Measurements from ENCODE around the gene SEC22B.
"Not testable (repeated sequence)": the region's sequence is repeated elsewhere in the genome, so short reads cannot be mapped to it uniquely, and the experiment has no call there.

GRCh38 chr1:120132406-120132763 lies 43.9 kb downstream of the SEC22B start:
- TF ChIP-seq RARB (CRISPR knock-in tag; IDR thresholded peaks at IDR 0.05); CSRNP3 (CRISPR knock-in tag; IDR thresholded peaks at IDR 0.05); ZC3H10 (CRISPR knock-in tag; IDR thresholded peaks at IDR 0.05); ESRRG (CRISPR knock-in tag; IDR thresholded peaks at IDR 0.05); OSR1 (CRISPR knock-in tag; IDR thresholded peaks at IDR 0.05); ZNF70 (CRISPR knock-in tag; IDR thresholded peaks at IDR 0.05); PATZ1 (CRISPR knock-in tag; IDR thresholded peaks at IDR 0.05; ENCODE audit: borderline replicate concordance); BACH2 (CRISPR knock-in tag; IDR thresholded peaks at IDR 0.05; ENCODE audit: borderline replicate concordance); ARNTL (CRISPR knock-in tag; IDR thresholded peaks at IDR 0.05; ENCODE audit: borderline replicate concordance, low read depth); CREB5 (CRISPR knock-in tag; IDR thresholded peaks at IDR 0.05; ENCODE audit: low read depth); POU6F1 (CRISPR knock-in tag; IDR thresholded peaks at IDR 0.05; ENCODE audit: borderline replicate concordance, low read depth): not testable (repeated sequence)

Measured in SK-N-SH treated with all-trans-retinoic acid at 6 μM for 48 hours (cell line).